Adrenal gland (tissue), 5 donors: ENCODE data around the gene ADAMTSL1.

Experiments used
- CTCF ChIP-seq, 6 experiments: fragments of 450-650 bp in 4 of 6; fragments of 200-600 bp in 2 of 6; sonication (generic) in 1 of 6; IDR thresholded peaks; 1 replicate in 5 of 6; 2 replicates in 1 of 6; pipeline versions ENCODE4 v1.5.1 to v1.8.0; 2016 to 2021; ENCODE audit warnings: antibody characterized with exemption in 6 of 6, mild to moderate bottlenecking in 2 of 6, moderate library complexity in 1 of 6
- POLR2A ChIP-seq, 2 donors: fragments of 450-650 bp; IDR thresholded peaks; one replicate each; pipeline ENCODE4 v1.6.1; 2017; ENCODE audit warnings: antibody characterized with exemption in 2 of 2, mild to moderate bottlenecking in 2 of 2, moderate library complexity in 1 of 2
- donor health status: DM: no; HTN: no; CAD: no.

DNA sequence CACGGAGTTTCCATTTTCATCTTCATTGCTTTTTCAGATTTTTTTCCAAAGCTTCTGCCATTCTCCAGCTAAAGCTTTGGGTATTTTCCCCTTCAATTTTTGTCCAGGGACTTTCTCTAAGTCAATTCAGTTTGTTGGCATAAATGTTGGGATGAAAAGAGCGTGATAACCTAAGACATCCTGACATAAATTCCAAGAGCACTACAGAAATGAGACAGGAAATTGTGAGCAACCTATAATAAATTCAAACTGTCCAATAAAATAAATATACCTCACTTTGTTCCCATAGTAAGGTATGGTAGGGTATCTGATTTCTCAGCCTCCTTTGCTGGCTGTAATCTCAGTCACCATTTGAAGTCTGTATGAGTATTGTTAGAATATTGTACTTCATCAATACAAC is 8.4 kb downstream of the ADAMTSL1 start:
- no peak for TF ChIP-seq CTCF (IDR thresholded peaks at IDR 0.05)
- TF ChIP-seq POLR2A (IDR thresholded peaks at IDR 0.05), result no peak
